GM19372 (cell line): ENCODE data around the gene AGAP9.
"Not testable (repeated sequence)": the region's sequence is repeated elsewhere in the genome, so short reads cannot be mapped to it uniquely, and the experiment has no call there.

ENCODE experiments used
- ATAC-seq: cut with Tn5 transposase; IDR thresholded peaks from one replicate; pipeline ENCODE4 v1.9.1; 2021; ENCODE audit warnings: mild to moderate bottlenecking, low read depth, moderate library complexity; ENCODE audit not compliant: unreplicated experiment

The AGAP9 gene

DNA sequence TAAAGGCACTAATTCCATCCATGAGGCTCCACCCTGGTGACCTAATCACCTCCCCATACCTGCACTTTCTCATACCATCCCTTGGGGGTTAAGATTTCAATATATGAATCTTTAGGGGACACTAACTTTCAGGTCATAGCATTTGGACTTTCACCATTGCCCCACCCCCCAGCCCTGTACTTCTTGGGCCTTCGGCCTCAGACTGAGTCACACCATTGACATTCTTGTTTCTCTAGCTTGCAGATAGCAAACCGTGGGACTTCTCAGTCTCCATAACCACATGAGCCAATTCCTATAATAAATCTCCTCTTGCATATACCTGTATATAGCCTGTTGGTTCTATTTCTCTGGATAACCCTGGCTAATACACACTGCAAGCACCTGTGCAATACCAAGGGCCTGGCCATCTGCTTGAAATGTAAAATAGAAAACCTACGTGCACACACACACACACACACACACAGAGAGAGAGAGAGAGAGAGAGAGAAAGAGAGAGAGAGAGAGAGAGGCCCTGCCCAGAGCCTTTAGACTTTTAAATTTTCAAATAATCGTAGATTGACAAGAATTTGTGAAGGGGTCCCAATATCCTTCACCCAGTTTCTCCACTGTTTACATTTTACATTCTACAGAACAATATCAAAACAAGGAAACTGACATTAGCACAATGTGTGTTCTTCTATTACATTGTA, 64.8 kb downstream of the AGAP9 start:
- no peak for ATAC-seq

DNA sequence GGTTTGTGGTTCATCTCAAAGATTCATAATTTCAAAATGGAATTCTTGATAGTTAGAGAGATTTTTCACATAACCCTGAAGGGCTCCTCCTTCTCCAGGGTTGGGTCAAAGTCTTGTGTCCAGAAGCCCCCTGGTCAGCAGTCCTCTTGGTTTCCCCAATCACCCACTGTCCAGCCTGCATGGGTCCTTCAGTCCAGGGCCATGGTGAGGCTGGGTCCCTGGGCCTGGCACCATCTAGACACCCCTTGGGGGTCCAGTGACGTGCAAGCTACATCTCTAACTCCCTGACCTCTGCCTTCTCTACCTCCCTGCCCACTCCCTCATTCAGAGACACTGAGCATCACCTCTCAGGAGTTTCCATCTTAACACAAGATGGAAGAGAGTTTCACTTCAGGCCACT, 65.6 kb downstream of the AGAP9 start:
- ATAC-seq = no peak

GRCh38 chr10:47457528-47457820, 66.0 kb downstream of the AGAP9 start:
- no peak for ATAC-seq

DNA sequence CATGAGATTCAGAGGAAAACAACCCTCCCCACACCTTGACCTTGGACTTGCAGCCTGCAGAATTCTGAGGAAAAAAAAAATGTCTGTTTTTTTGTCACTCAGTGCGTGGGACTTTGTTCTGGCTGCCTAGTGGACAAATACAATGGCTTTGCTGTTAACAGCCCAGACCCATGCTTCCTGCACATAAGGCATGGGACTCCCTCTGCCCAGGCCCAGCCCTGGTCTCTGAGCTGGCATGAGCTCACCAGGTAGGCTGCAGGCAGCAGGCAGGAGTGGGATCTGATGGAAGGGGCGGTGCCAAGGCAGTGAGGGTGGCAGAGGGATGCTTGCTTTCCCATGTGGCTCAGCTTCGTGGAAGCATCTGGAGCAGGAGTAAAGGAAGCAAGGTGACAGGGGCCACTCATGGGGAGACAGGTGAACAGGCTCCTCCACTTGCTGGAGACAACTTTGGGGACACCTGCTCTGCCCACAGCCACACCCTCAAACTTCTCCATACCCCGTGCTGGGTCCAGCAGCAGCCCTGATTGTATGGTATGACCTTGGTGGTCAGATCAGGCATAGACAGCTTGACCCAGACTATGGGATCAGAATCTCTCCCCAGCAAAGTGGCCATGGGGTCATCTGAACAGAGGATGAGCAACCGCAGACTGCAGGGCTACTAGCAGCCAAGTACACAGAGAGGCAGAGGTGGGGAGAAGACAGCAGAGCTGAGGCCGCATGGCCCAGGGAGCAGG, 66.5 kb downstream of the AGAP9 start:
- no peak for ATAC-seq

DNA sequence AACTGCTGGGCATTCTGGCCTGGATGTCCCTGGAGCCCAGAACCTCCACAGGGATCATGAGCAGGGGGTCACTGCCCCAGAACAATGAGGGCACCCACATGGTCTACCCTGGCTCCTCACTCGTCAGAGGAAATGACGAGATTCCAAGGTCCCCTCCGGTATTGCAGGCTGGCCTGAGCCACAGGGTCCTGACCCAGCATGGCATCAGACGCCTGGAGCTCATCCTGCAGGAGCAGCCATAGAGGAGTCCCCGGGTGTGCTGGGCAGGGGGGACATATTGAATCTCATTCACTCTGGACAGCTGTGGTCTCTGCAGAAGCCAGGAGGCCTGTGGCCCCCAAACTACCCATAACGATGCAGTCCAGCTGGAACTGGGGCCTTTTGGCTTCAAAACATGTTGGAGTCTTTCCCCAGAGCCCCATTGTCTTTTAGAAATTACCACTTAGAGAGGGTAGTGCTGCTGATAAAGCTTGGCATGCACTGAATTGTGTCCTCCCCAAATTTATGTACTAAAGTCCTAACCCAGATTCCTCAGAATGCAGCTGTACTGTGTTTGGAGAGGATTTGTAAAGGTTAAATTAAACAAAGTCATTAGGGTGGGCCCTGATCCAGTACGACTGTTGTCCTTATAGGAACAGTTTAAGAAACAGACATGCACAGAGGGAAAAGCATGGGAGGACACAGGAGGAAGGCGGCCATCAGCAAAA, 67.2 kb downstream of the AGAP9 start:
- ATAC-seq = no peak

DNA sequence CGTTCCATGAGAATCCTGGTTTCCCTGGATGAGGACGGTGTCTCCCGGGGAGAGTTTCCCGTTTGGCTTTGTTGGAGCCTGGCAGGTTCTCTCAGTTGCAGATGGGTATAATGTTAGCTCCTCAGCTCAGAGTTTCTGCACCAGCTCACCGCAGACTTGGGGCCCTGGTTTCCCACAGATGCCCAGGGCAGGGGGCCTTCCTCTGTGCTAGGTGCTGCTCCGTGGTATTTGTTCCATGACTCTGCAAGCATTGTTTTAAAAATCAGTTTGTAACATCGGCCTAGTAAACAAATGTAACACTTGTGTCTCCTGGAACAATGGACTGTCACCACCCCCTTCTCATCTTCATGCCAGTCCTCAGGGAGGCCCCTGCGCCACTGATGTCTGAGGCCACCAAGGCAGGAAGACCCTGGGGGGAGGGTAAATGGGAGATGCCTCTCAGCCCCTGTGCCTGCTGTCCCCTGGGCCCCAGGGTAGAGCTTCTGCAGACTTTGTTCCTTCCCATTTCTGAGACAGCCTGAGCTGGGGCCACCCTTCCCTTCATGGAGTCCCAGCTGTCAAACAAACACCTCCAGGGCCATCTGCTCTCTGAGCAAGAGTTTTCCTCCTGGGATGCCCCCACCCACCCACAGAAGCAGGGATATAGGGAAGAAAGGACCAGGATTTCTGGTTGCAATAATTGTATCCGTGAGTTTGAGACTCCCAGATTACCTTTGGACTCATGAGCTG, 67.9 kb downstream of the AGAP9 start:
- ATAC-seq = not testable (repeated sequence)

DNA sequence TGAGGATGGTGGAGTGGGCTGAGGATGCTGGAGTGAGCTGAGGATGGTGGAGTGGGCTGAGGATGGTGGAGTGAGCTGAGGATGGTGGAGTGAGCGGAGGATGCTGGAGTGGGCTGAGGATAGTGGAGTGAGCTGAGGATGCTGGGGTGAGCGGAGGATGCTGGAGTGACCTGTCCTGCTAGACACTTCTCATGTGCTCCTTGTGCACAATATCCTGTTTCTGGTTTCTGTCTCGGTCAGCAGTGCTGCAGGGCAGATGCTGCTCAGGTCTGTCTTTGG, 68.7 kb downstream of the AGAP9 start:
- no peak for ATAC-seq

- ATAC-seq = no peak
These were observed 69.2 kb downstream of the AGAP9 start for GRCh38 chr10:47454008-47454779.

DNA sequence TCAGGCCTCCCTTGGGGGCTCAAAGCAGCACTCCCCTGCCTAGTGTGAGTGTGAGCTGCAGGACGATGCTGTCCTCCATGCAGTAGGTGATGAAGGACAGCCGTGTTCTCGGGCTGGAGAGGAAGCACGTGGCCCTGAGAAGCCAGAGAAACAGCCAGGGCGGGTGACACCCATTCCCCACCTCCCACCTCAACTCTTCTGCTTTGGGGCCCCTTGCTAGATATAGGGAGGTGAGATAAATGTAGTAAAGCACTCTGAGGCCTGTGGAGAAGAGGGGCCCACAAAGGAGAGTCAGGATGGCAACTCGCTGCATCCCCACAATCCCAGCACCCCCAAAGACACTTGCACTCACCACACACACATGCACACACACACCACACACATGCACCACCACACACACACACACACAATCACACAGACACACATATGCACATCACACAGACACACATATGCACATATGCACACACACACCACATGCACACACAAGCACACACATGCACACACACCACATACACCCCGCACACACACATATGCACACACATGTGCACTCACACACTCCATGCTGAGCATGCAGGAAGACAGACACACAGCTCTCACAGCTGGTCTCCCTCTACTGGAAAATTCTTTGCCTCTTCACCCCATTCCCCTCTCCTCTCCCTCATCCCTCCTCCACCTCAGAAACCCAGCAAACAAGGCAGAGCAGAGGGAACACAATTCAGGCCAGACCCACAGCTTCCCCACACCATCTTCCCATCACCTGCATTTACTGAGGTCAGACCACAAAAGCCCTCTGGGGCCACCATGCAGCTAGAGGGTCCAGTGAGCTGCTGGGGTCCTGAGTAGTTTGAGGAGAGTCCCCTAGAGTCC, 70.1 kb downstream of the AGAP9 start:
- ATAC-seq = no peak

GRCh38 chr10:47452495-47453140, 70.8 kb downstream of the AGAP9 start:
- ATAC-seq = no peak

- no peak for ATAC-seq
These were observed 71.4 kb downstream of the AGAP9 start for GRCh38 chr10:47451998-47452494.
